NCI-H128 (cell line): ENCODE measurements around the gene CCDC158.
A peak's percentile ranks its signal among the peaks of the same experiment; 100 is the strongest.
"Not testable (repeated sequence)": the region's sequence is repeated elsewhere in the genome, so short reads cannot be mapped to it uniquely, and the experiment has no call there.

Experiments used
- DNase-seq: peaks from one replicate; lab custom pipeline; 2025; ENCODE audit not compliant: unreplicated experiment; lab: John Stamatoyannopoulos, UW

The CCDC158 gene

DNA sequence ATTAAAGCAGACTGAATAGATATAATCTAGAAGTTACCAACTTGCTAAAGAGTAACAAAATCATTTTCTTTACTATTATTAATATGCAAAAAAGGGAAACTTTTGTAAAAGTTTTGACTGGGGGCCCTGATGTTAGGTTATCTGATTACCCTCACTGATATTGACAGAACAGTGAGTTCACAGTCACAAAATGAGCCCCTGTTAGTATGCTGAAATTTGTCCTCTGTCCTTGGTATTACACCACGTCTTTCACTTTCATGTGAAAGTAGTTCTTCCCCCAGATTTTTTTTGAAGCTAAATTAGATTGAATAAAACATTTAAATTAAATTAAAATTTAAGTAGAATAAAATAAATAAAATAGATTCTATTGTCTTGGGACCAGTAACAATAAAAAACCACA is 108.5 kb downstream of the CCDC158 start:
- no peak for DNase-seq

DNA sequence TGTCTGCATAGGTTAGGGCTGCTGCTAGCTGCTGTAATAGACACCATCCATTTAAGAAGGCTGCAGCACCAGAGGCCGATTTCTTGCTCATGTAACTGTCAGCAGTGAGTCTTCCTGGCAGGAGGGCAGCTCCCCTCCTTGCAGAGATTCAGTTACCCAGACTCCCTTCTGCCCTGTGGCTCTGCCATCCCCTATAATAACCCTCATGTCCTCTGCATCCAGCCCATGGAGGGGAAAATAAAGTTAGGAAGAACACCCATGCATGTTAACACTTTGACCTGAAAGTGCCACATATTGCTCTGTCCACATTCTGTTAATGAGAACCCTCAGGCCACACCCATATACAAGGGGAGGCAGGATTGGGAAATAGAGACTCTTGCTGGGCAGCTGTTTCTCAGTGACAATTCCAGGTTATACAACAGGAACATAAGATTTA is 109.0 kb downstream of the CCDC158 start:
- DNase-seq: no peak

DNA sequence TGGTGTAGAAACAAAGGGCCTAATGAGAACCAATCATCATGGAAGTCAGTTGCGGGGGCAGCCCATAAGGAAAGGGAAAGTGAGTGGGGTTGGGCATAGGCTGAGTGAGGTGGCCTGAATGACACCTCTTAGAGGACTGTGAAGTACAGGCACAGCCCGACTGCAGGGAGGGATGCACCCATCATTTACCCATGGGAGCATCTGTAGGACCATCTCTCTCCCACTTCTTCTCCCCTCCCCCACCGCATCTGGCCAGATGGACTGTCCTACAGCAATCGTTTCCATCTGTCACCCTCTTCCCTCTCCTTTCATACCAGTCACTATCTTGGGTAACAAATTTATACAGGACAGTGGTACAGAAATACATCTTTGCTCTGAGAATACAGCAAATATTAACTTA is 110.3 kb downstream of the CCDC158 start:
- DNase-seq: no peak

DNA sequence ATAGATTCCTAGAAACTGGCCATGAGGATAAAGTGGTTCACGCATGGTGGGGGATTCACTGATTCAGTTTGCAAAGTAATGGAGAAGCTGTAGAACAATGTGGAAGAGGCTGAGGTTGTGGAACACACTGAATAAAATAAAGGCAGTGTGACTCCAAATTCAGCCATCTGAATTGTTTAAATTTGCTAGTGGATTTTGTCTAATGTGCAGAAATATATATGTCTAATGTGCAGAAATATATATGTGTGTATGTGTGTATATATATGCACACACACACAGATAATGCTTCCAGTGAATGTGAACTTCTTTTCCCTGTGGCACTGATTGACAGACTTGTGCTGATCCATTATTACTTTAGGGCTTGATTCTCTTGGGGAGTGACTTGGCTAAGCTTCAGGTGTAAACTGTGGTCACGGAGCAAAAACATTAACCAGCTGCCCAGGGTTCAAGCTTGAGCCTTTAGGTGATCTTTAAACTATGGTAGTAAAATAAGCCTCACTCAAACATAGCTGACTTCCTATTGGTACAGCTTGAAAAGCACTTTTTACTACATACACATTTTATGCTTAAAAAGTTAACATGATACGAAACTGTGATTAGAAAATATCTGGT is 110.9 kb downstream of the CCDC158 start:
- DNase-seq: no peak

DNA sequence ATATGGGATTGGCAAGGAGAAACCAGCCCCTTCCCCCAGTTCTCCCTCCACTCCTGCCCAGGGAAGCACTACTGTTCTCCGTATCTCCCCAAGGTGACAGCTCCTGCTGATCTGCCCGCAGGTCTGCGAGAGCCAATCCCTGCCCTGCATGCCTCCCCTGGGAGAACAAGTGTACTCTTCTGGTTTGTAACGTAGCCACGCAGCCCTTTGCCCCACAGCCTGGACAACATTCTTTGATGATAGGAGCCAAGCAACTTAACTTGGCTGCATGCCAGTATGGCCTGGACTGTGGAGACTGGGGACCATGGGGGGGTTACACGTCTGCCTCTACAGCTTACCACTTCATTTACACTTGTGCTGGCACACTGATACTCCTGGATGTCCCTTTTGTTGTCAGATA is 112.4 kb downstream of the CCDC158 start:
- DNase-seq: no peak

DNA sequence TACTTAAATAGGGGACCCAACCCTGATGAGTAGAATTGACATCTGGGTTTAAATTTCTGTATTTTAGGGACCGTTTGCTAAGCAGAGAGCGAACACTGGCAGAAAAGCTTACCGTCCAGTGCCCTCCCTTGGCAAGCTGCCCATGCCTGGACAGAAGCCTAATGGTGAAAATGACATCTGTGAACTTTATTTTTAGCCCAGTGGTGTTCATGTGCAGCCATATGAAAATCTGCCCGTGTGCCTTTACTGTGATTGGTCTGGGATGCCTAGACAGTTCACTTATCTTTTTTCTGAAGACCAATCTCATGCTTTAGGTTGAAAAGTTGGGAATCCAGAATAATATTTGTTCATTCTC is 113.3 kb downstream of the CCDC158 start:
- DNase-seq: no peak

DNA sequence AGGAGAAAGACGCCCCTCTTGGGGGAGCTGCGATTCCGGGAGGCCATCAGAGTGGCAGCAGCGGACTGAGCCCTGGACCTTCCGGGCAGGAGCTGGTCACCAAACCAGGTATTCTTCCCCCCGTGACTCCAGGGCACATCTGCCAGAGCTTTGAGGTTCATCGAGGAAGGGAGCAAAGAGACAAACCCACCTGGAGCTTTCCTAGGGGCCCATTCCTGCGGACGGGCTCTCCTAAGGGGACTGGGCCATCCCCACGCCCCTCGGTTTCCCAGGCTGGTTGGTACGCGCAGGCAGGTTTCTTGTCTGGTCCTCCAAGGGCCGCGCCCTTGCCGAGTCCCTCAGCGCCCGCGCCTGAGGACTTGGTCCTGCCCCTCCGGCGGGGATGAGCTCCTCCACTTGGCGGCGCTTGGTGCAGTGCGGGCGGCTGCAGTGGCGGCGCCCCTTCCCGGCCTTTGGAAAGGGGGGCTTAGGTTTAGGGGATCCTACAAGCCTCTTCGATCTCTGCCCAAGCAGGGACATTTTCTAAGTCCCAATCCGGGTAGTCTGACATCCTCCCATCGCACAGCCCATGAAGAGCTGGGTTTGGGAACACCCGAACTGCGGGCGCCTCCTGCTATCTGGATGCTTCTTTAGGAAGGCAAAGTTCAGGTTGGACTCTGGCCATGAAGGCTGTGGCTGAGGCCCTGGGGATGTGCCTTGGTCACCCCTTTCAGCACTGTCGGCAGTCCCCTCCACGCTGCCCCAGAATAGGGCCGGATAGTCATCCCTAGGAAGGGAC is 113.9 kb downstream of the CCDC158 start:
- DNase-seq: no peak

DNA sequence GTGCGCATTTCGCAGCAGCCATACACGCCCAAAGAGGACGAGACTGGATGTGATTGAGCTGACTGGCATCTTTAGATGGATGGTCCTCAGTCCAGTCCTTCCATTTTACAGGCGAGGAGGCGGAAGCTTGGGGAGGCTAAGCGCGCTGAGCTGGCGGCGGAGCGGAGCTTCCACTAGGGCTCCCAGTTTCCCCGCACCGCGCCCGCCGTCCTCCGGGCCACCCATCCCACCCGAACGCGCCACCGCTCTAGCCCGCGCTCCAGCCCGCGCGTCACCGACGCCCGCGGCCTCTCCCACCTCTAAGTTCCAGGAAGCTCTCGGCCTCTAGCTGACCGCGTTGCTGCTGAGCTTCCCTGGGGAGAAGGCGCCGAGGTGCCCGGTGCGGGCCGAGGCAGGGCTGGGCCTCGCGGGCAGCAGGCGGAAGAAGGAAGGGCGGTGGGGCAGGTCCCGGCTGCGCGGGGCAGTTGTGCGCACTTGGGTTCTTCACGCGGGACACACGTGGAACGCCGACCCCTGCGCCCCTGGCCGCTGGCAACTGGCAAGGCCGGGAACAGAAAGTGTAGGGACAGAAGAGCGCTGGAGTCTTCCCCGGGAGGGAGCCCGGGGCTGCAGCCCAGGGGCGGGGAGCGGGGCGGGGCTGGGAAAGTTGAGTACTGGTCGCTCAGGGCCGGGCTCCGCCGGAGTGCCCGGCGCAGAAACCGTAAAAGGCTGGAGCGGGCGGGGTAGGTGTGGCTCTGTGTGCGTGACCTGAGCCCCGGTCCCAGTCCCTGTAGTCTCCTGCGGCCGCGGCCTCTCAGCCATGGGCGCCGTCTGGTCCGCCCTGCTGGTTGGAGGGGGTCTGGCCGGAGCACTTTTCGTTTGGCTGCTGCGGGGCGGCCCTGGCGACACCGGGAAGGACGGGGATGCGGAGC is 114.7 kb downstream of the CCDC158 start, which contains the start of gene STBD1:
Gene STBD1 (plus strand): TSS at position 763 of the 911 bp plus-strand sequence. CDS start 37 bp downstream, at position 800.
- DNase-seq: no peak

DNA sequence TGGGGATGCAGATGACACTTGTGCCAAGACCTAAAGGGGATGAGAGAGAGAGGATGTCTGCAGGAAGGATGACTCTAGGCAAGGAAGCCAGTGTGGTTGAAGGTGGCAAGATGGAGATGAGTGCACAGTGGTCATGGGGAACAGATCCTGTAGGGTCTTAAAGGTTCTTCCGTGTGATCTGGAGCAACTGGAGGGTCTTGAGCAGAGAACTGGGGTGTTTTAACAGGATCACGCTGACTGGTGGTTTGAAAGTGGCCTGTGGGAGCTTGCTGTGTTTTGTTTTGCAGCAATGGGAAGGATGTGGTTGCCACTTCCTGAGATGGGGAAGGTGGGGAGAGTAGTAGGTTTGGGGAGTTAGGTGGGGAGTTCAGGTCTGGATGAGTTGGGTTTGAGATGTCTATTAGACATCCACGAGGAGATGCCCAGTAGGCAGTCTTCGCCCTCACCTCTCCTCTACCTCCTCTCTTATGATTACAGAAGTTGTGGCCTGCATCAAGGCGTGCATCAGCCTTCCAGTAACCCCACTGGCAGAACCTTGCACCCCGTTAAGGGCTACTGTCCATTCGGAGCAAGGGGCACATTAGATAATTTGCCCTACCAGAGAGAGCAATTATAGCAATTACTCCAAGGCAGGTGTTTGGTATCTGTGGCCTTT is 115.8 kb downstream of the CCDC158 start:
- no peak for DNase-seq

DNA sequence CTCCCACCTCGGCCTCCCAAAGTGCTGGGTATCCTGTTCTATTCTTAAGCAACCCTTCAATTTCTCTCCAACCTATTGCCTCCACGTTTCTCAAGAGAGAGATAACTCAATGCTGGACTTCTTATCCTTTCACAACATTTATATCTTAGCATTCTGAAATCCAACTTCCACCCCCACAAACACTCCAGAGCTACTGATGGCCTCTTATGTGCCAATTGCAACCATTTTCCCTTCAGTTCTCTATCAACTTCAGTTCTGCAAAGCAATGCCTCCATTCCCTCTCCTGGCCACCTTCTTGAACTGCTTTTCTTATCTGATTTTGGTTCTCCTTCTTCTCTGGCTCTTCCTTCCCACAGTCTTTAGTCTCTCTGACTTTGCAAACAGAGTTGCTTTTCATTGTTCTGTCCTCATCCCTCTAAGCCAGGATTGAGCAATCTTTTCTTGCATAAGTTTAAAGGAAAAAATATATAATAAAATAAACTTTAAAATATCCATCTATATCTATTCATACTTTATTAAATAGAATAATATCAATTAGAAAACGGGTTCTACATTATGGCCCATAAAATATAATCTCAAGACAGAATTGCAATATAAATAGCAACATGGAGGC is 118.0 kb downstream of the CCDC158 start:
- DNase-seq: no peak

DNA sequence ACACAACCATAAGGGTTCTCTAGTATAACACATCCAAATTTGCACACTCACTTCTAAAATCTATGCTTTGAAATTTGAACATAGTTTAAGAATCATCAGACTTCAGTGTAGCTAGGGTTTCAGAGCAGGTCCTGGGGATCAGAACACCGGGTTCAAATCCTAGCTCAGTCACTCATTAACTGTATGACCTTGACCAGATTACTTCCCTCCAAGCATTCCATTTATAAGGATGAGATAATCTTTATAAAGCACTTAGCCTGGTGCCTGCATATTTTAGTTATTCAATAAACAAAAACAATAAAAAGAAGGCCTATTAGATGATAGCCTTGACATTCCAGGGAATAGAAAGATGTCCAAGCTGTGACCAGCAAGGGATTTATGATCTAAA is 119.2 kb downstream of the CCDC158 start:
- DNase-seq: no peak

DNA sequence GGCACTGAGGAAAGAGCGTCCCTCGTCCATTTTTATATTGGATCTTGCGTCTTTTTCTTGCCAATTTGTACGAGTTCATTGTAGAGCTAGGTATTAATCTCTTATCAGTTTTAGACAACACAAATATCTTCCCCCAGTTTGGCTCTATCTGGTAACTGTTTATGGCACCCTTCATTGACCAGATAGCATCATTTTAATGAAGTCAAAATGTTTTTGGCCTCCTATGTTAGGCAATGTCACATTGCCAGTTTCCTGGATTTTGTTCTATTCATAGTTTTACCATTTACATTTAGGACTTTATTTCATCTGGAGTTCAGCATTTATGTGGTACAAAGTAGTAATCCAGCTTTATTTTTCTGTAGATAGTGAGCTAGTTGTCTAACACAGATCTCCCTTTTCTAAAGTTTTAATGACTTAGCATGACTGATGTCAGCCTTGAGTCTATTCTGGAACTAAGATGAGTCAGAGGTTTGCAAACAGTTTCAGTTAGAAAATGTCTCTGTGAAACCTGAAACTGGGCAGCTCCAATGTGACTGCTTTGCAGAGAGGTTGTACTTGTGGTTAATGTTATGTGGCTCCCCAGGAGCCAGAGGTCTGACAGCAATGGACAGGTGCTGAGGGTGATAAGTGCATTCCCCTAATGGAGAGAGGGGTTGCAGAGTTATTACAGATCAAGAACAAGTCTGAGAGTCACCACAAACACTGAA is 119.7 kb downstream of the CCDC158 start:
- peak; percentile 17 for DNase-seq

DNA sequence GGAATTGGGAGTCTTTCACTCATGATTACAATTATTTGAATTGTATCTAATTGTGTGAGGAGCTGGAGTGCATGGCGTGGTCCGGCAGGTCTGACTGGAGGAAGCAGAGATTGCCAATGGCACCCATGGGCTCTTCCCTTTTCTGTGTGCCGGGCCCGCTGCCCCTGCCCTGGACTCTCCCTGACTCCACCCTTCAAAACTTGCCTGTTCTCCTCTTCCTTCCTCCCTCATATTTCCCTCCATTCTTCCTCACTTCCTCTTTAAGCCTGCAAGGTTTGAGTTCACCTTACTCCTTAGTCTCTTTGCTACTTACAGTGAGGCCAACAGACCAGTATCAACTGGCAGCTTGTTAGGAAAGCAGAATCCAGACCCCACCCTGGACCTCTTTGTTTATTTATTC is 120.9 kb downstream of the CCDC158 start:
- DNase-seq: no peak

DNA sequence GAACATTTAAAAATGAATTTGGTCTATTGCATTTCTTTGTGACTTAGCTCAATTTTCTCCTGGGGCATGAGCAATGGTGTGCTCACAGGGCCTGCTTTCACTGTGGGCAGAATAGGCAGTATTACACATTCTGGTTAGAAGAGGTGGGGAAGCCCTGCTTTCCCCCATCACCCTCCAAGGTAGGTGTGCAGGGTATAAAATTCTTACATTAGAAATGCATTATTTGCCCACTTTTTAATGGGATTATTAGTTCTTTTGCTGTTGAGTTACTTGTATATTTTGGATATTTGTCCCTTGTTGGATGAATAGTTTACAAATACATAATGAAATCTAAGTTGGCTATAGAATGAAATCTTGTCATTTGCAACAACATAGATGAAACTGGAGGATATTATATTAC is 122.7 kb downstream of the CCDC158 start:
- DNase-seq: no peak

DNA sequence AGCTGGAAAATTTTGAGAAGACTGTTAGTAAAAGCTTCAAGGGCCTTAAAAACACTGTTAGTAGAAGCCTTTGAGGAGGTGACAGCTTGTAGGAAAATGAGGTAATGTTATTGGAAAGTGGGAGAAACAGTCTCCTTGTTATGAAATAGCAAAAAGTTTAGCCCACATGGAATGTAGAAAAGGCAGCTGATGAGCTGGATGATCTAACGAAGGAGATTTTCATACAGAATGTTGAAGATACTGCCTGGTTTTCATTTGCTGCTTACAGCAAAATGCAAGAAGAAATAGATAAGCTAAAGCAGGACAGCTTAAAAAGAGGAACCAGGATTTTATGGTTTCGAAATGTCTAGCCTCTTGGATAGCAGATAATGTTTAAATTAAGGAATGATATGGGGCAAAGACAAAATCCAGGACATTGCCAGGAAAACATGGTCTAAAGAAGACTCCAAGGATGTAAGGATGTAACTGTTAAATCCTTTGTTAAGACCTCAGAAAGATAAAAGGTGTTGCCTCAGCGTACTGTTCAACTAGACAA is 124.6 kb downstream of the CCDC158 start:
- no peak for DNase-seq

DNA sequence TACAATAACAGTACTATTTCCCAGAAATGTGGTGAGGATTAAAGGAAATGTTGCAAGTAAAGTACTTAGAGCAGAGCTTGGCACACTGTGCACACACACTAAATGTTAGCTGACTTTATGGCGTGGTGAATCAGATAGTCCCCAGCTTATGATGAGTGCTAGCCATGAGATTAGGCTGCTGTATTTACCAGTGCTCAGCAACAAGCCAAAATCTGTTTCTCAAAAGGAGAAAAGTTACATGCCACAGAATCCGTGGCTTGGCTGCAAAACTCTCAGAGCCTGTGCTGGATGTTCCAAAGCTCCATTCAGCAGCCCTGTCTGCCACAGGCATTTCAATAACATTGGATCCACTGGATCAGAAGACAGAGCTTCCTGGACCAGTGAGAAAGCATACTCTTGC is 127.2 kb downstream of the CCDC158 start:
- no peak for DNase-seq

DNA sequence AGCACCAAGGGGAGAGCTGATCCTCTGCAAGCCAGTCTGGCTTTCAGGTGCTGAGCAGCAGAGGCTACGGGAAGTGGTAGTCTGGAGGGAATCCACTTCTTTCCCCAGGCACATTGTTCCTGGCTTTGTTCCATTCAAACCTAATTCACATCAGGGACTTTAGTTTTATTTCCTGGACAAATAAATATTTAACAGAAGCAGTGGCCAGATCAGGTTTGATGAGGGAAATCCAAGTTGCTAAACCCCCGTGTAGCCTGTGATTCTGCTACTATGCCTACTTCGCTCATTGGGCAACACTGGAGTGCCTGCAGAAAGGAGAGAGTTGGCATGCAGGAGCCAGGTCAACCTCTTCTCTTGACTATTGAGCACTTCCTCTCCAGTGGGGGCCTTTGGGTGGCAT is 128.2 kb downstream of the CCDC158 start:
- DNase-seq: no peak

DNA sequence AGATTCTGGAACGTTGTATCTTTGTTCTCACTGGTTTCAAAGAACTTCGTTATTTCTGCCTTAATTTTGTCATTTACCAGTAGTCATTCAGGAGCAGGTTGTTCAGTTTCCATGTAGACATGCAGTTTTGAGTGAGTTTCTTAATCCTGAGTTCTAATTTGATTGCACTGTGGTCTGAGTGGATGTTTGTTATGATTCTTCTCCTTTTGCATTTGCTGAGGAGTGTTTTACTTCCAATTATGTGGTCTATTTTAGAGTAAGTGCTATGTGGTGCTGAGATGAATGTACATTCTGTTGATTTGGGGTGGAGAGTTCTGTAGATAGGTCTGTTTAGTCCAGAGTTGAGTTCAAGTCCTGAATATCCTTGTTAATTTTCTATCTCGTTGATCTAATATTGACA is 133.1 kb downstream of the CCDC158 start:
- DNase-seq: not testable (repeated sequence)

DNA sequence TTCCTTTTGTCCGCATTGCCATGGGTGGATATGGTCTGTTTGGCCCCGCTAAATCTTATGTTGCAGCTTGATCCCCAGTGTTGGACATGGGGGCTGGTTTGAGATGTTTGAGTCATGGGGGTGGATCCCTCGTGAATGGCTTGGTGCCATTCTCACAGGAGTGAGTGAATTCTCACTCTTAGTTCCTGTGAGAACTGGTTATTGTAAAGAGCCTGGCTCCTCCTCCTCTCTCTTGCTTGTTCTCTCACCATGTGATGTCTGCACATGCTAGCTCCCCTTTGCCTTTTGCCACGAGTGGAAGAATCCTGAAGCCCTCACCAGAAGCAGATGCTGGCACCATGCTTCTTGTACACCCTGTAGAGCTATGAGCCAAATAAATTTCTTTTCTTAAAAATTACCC is 137.0 kb downstream of the CCDC158 start:
- no peak for DNase-seq
